KMS-11 (cell line): ENCODE data around the gene ABCC4.

ENCODE experiments used
- H2AFZ ChIP-seq: fragments of 200-600 bp; sonication (generic); 2 replicates; pipeline ENCODE4 v1.6.1; 2016; ENCODE audit warnings: antibody characterized with exemption, mixed run types, low read depth
- H3K27ac ChIP-seq: fragments of 200-600 bp; sonication (generic); 2 replicates; pipeline ENCODE4 v1.6.1; 2016; ENCODE audit warnings: mild to moderate bottlenecking, mixed run types
- H3K27me3 ChIP-seq: fragments of 200-600 bp; sonication (generic); 2 replicates; pipeline ENCODE4 v1.6.1; 2017; ENCODE audit warnings: mild to moderate bottlenecking, low read depth, mixed run types, moderate library complexity; ENCODE audit not compliant: insufficient read depth
- H3K36me3 ChIP-seq: fragments of 200-600 bp; sonication (generic); 2 replicates; pipeline ENCODE4 v1.6.1; 2017; ENCODE audit warnings: mild to moderate bottlenecking, mixed run types; ENCODE audit not compliant: insufficient read depth
- H3K4me1 ChIP-seq: fragments of 200-600 bp; sonication (generic); 2 replicates; pipeline ENCODE4 v1.6.1; 2016; ENCODE audit warnings: mild to moderate bottlenecking, low read depth, mixed run types; ENCODE audit not compliant: poor library complexity, severe bottlenecking
- H3K4me2 ChIP-seq: fragments of 200-600 bp; sonication (generic); 2 replicates; pipeline ENCODE4 v1.7.0; 2016; ENCODE audit warnings: mild to moderate bottlenecking, mixed run types
- H3K4me3 ChIP-seq: fragments of 200-600 bp; sonication (generic); IDR thresholded peaks from 2 replicates; pipeline ENCODE4 v1.6.1; 2017; ENCODE audit warnings: low read depth, low read length, mixed read lengths; ENCODE audit not compliant: insufficient read depth
- H3K79me2 ChIP-seq: fragments of 200-600 bp; sonication (generic); 2 replicates; pipeline ENCODE4 v1.6.1; 2016; ENCODE audit warnings: low read depth, mixed run types; ENCODE audit not compliant: insufficient read depth
- H3K9ac ChIP-seq: fragments of 200-600 bp; sonication (generic); 2 replicates; pipeline ENCODE4 v1.6.1; 2016; ENCODE audit warnings: mild to moderate bottlenecking, mixed run types
- H4K20me1 ChIP-seq: fragments of 200-600 bp; sonication (generic); 2 replicates; pipeline ENCODE4 v1.6.1; 2016; ENCODE audit warnings: mild to moderate bottlenecking, mixed run types; ENCODE audit not compliant: insufficient read depth
- TF ChIP-seq, protein P1 (sequence below): fragments of 200-600 bp; sonication (generic); conservative IDR thresholded peaks from 2 replicates; pipeline ENCODE4 v1.6.1; 2017; ENCODE audit warnings: low read depth, mild to moderate bottlenecking, antibody characterized with exemption, low read length, moderate library complexity, mixed read lengths

Gene ABCC4

DNA sequence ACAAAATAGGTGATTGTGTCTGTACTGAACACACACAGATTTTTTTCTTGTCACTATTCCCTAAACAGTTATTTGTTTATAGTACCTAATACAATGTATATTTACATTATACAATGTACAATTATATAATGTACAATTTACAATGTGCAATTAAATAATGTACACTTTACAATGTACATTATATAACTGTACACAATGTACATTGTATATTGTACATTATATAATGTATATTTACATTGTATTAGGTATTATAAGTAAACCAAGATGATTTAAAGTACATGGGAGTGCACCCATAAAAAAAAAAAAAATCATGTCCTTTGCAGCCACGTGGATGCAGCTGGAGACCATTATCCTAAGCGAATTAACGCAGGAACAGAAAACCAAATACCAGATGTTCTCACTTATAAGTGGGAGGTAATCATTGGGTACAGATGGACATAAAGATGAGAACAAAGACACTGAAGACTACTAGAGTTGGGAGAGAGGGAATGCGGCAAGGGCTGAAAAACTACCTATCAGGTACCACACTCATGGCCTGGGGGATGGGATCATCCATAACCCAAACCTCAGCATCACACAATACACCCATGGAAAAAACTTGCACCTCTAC is 68.1 kb downstream of the ABCC4 start:
- H3K36me3 ChIP-seq: no peaks in the 10 kb centered on the region
- TF ChIP-seq, protein P1, sequence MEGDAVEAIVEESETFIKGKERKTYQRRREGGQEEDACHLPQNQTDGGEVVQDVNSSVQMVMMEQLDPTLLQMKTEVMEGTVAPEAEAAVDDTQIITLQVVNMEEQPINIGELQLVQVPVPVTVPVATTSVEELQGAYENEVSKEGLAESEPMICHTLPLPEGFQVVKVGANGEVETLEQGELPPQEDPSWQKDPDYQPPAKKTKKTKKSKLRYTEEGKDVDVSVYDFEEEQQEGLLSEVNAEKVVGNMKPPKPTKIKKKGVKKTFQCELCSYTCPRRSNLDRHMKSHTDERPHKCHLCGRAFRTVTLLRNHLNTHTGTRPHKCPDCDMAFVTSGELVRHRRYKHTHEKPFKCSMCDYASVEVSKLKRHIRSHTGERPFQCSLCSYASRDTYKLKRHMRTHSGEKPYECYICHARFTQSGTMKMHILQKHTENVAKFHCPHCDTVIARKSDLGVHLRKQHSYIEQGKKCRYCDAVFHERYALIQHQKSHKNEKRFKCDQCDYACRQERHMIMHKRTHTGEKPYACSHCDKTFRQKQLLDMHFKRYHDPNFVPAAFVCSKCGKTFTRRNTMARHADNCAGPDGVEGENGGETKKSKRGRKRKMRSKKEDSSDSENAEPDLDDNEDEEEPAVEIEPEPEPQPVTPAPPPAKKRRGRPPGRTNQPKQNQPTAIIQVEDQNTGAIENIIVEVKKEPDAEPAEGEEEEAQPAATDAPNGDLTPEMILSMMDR: no peak
- H3K4me2 ChIP-seq: no peak overlapping the region
- no peaks in the 10 kb centered on the region for H3K27me3 ChIP-seq
- no peak overlapping the region for H3K27ac ChIP-seq
- no peak overlapping the region for H3K9ac ChIP-seq
- peaks cover 5% of the 10 kb centered on the region for H3K4me1 ChIP-seq
- H3K4me3 ChIP-seq: no peak overlapping the region
- no peaks in the 10 kb centered on the region for H3K79me2 ChIP-seq
- H2AFZ ChIP-seq: no peak overlapping the region
- no peaks in the 10 kb centered on the region for H4K20me1 ChIP-seq

DNA sequence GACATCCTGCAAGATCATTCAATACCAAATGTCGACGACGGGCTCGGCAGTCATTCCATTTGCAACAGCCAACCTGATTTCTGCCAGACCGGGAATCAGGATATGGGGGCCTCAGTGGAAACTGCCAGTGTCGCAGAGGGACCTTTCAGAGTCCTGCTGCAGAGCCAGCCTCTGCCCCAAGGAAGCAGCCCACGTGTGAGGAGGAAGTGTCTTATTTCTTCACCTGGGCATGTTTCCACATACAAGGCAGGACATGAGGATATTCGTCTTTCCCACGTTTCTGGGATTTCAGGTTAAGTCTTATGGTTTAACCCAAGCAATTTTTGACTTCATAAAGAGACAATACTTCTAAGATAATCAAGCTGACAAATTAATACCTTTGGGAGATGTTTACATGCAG is 69.9 kb downstream of the ABCC4 start:
- H3K36me3 ChIP-seq: no peaks in the 10 kb centered on the region
- H4K20me1 ChIP-seq: no peaks in the 10 kb centered on the region
- no peak overlapping the region for H2AFZ ChIP-seq
- peaks cover 12% of the 10 kb centered on the region for H3K4me1 ChIP-seq
- H3K4me3 ChIP-seq: no peak overlapping the region
- no peaks in the 10 kb centered on the region for H3K27me3 ChIP-seq
- TF ChIP-seq, protein P1: no peak
- no peak overlapping the region for H3K27ac ChIP-seq
- no peak overlapping the region for H3K4me2 ChIP-seq
- no peak overlapping the region for H3K9ac ChIP-seq
- no peaks in the 10 kb centered on the region for H3K79me2 ChIP-seq

DNA sequence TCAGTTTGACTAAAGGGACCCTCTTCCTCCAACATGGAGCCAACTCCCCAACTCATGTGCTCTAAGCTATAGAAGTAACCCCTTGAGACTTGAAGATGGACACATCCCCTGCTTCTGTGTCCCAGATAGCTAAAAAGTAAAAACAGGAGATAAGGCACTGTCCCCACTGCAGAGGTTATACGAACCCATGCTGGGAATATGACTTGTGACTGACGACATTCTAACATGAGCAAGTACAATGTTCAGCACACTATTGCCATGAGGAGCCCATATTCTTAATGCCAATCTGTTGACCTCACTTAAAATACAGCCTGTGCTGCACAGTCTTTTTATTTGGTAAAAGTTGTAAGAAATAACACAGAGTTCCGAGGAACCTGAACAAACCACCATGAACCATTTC is 71.4 kb downstream of the ABCC4 start:
- Histone ChIP-seq H3K79me2 (no peaks in the 10 kb centered on the region), H2AFZ (no peak overlapping the region), H3K4me1 (peaks cover 12% of the 10 kb centered on the region), H3K9ac (no peak overlapping the region), H3K36me3 (no peaks in the 10 kb centered on the region), H3K27ac (no peak overlapping the region), H4K20me1 (no peaks in the 10 kb centered on the region), H3K27me3 (no peaks in the 10 kb centered on the region), H3K4me2 (no peak overlapping the region), H3K4me3 (no peak overlapping the region)
- TF ChIP-seq, protein P1: no peak

DNA sequence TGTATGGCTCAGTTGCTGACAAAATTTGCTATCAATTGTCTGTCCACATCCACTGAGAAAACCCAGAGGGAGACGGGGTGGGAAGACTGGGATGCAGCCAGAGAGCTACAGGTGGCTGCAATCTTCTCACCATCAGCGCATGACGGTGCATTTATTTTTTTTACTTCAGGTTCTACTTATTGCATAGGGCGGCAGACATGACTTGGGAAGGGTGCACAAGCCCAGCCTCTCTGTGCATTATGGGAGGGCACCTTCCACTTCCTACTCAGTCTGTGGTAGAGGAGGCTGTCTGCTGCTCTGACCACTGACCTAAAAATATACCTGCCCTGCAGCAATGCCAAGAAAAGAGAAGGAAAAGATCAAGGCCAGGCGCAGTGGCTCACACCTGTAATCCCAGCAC is 73.1 kb downstream of the ABCC4 start:
- H3K4me3 ChIP-seq: no peak overlapping the region
- no peak overlapping the region for H3K27ac ChIP-seq
- H3K9ac ChIP-seq: no peak overlapping the region
- TF ChIP-seq, protein P1: no peak
- H4K20me1 ChIP-seq: no peaks in the 10 kb centered on the region
- H3K27me3 ChIP-seq: no peaks in the 10 kb centered on the region
- H3K4me1 ChIP-seq: peaks cover 12% of the 10 kb centered on the region
- H3K36me3 ChIP-seq: no peaks in the 10 kb centered on the region
- H3K4me2 ChIP-seq: no peak overlapping the region
- H3K79me2 ChIP-seq: no peaks in the 10 kb centered on the region
- H2AFZ ChIP-seq: no peak overlapping the region
